Heart left ventricle (tissue), 13 donors: ENCODE measurements around the gene MDFIC.

Source experiments
- CTCF ChIP-seq, 12 donors: fragments of 200-600 bp; sonication (generic) in 4 of 12; IDR thresholded peaks; one replicate each; pipeline versions ENCODE4 v1.5.0 to v1.8.0; 2018 to 2022; ENCODE audit warnings: antibody characterized with exemption in 12 of 12, mild to moderate bottlenecking in 5 of 12
- POLR2A ChIP-seq, 2 donors: fragments of 450-650 bp; IDR thresholded peaks; one replicate each; pipeline ENCODE4 v1.6.1; 2017; ENCODE audit warnings: antibody characterized with exemption in 2 of 2, mild to moderate bottlenecking in 2 of 2, moderate library complexity in 2 of 2
- donor health status: ischemic (EF 13 %, LVEDD 7.1; RV severe dilation, severe dysfunction).
- donor health status: DM: no; HTN: yes; CAD: no.
- donor health status: DM: no; HTN: no; CAD: no.
- donor health status: ischemic (EF 25% LVEDD 6.9; RV normal size, moderate dysfunction).
- donor health status: ischemic (EF 25% LVEDD 5.7; RV mildly dilated, moderate dysfunction).
- donor health status: ischemic (EF 35%, LVEDD 5.7; RV mildly dilated, moderate dysfunction).
- donor health status: nonischemic (EF 11% LVEDD 7.7; RV severe dilation, severe dysfunction).
- donor health status: DM: yes; HTN: yes; CAD: no.
- donor health status: PGD.
- donor health status: ischemic (EF 29% LVEDD 5.4; RV normal size, mild dysfunction).
- donor health status: nonischemic (EF 23%, LVEDD 6.1; RV moderate dilation, normal function).

GRCh38 chr7:114989531-114989930 is 67.6 kb downstream of the MDFIC start:
- TF ChIP-seq CTCF (IDR thresholded peaks at IDR 0.05) = no peak
- TF ChIP-seq POLR2A (IDR thresholded peaks at IDR 0.05) = no peak
